Mononuclear cell (primary cell): Measurements from ENCODE around the gene FOCAD. TPM values are rescaled to one million over a fixed set of nuclear protein-coding genes. Genes with fewer than 3 reads are reported as not detected.

Experiments
- H3K27me3 ChIP-seq: 2 replicates; pipeline ENCODE4 v1.6.0; 2011; ENCODE audit warnings: low read length, control low read depth; ENCODE audit not compliant: insufficient read depth
- H3K4me1 ChIP-seq: 2 replicates; pipeline ENCODE4 v1.5.1; 2011; ENCODE audit warnings: mild to moderate bottlenecking, low read length, control low read depth; ENCODE audit not compliant: insufficient read depth
- H3K4me3 ChIP-seq: 2 replicates; pipeline ENCODE4 v1.5.1; 2011; ENCODE audit warnings: mild to moderate bottlenecking, low read length, moderate library complexity
- H3K9me3 ChIP-seq: 2 replicates; pipeline ENCODE4 v1.5.1; 2011; ENCODE audit warnings: low read depth, mild to moderate bottlenecking, control low read depth, low read length
- total RNA-seq: library from RNA; depleted of rRNA; stranded (reverse); fragments of >200 nt; gene quantifications from one replicate; pipeline ENCODE4 v1.2.3, GENCODE V29; 2012

Gene FOCAD
- total RNA-seq, 1 donor, result 19.0 TPM

GRCh38 chr9:20740929-20741582 lies 57.0 kb downstream of the FOCAD start:
- no peaks in the 10 kb centered on the region for H3K27me3 ChIP-seq
- H3K4me1 ChIP-seq, result no peaks in the 10 kb centered on the region
- no peak overlapping the region for H3K4me3 ChIP-seq
- H3K9me3 ChIP-seq, result no peaks in the 10 kb centered on the region

- Histone ChIP-seq H3K9me3 (no peaks in the 10 kb centered on the region), H3K27me3 (no peaks in the 10 kb centered on the region), H3K4me1 (no peaks in the 10 kb centered on the region), H3K4me3 (no peak overlapping the region)
These were observed 58.8 kb downstream of the FOCAD start for GRCh38 chr9:20742833-20743232.

GRCh38 chr9:20744036-20744630 lies 60.1 kb downstream of the FOCAD start:
- H3K4me1 ChIP-seq, result no peaks in the 10 kb centered on the region
- no peaks in the 10 kb centered on the region for H3K27me3 ChIP-seq
- H3K9me3 ChIP-seq, result no peaks in the 10 kb centered on the region
- H3K4me3 ChIP-seq, result no peak overlapping the region

- Histone ChIP-seq H3K4me1 (no peaks in the 10 kb centered on the region), H3K9me3 (no peaks in the 10 kb centered on the region), H3K27me3 (no peaks in the 10 kb centered on the region), H3K4me3 (no peak overlapping the region)
These were observed 62.9 kb downstream of the FOCAD start for GRCh38 chr9:20746967-20747366.

GRCh38 chr9:20749496-20750198 lies 65.6 kb downstream of the FOCAD start:
- Histone ChIP-seq H3K27me3 (no peaks in the 10 kb centered on the region), H3K4me3 (no peak overlapping the region), H3K4me1 (no peaks in the 10 kb centered on the region), H3K9me3 (no peaks in the 10 kb centered on the region)

- no peak overlapping the region for H3K4me3 ChIP-seq
- H3K4me1 ChIP-seq, result no peaks in the 10 kb centered on the region
- no peaks in the 10 kb centered on the region for H3K27me3 ChIP-seq
- no peaks in the 10 kb centered on the region for H3K9me3 ChIP-seq
These were observed 69.7 kb downstream of the FOCAD start for GRCh38 chr9:20753761-20754160.

- Histone ChIP-seq H3K27me3 (no peaks in the 10 kb centered on the region), H3K9me3 (no peaks in the 10 kb centered on the region), H3K4me3 (no peak overlapping the region), H3K4me1 (no peaks in the 10 kb centered on the region)
These were observed 70.5 kb downstream of the FOCAD start for GRCh38 chr9:20754556-20754955.

- H3K4me1 ChIP-seq, result no peaks in the 10 kb centered on the region
- H3K4me3 ChIP-seq, result no peak overlapping the region
- H3K27me3 ChIP-seq, result no peaks in the 10 kb centered on the region
- no peaks in the 10 kb centered on the region for H3K9me3 ChIP-seq
These were observed 76.3 kb downstream of the FOCAD start for GRCh38 chr9:20760246-20760891.

GRCh38 chr9:20770947-20771346 lies 86.9 kb downstream of the FOCAD start:
- Histone ChIP-seq H3K9me3 (no peaks in the 10 kb centered on the region), H3K4me1 (no peaks in the 10 kb centered on the region), H3K27me3 (no peaks in the 10 kb centered on the region), H3K4me3 (no peak overlapping the region)

GRCh38 chr9:20771729-20772128 lies 87.7 kb downstream of the FOCAD start:
- Histone ChIP-seq H3K4me3 (no peak overlapping the region), H3K27me3 (no peaks in the 10 kb centered on the region), H3K4me1 (no peaks in the 10 kb centered on the region), H3K9me3 (no peaks in the 10 kb centered on the region)

- H3K9me3 ChIP-seq, result no peaks in the 10 kb centered on the region
- H3K4me3 ChIP-seq, result no peak overlapping the region
These were observed 91.6 kb downstream of the FOCAD start for GRCh38 chr9:20775683-20776082.

GRCh38 chr9:20781092-20781491 lies 97.0 kb downstream of the FOCAD start:
- H3K4me1 ChIP-seq, result no peaks in the 10 kb centered on the region
- H3K4me3 ChIP-seq, result no peak overlapping the region

More at GRCh38 chr9:20775683-20776082, 91.6 kb downstream of the FOCAD start:
- Histone ChIP-seq H3K27me3 (no peaks in the 10 kb centered on the region), H3K4me1 (no peaks in the 10 kb centered on the region)

GRCh38 chr9:20782289-20782688 lies 98.2 kb downstream of the FOCAD start:
- Histone ChIP-seq H3K27me3 (no peaks in the 10 kb centered on the region), H3K9me3 (no peaks in the 10 kb centered on the region), H3K4me1 (no peaks in the 10 kb centered on the region), H3K4me3 (no peak overlapping the region)

More at GRCh38 chr9:20781092-20781491, 97.0 kb downstream of the FOCAD start:
- Histone ChIP-seq H3K27me3 (no peaks in the 10 kb centered on the region), H3K9me3 (no peaks in the 10 kb centered on the region)

- Histone ChIP-seq H3K4me1 (no peaks in the 10 kb centered on the region), H3K27me3 (no peaks in the 10 kb centered on the region), H3K4me3 (no peak overlapping the region), H3K9me3 (no peaks in the 10 kb centered on the region)
These were observed 99.3 kb downstream of the FOCAD start for GRCh38 chr9:20783057-20784038.
